Liver (tissue), 9 donors: Measurements from ENCODE around the gene GALNT17. TPM values are rescaled to one million over a fixed set of nuclear protein-coding genes. Genes with fewer than 3 reads are reported as not detected.

ENCODE experiments used
- DNase-seq: peaks from one replicate; pipeline ENCODE4 v3.0.0-alpha.2; 2017; ENCODE audit warnings: low spot score
- H3K27ac ChIP-seq, 2 donors: one replicate each; pipeline ENCODE4 v1.7.0; 2013; ENCODE audit warnings: inconsistent platforms in 2 of 2, low read length in 2 of 2, control low read depth in 1 of 2, low read depth in 1 of 2, mild to moderate bottlenecking in 1 of 2
- H3K27me3 ChIP-seq, 4 donors: one replicate each; pipeline versions ENCODE4 v1.6.1 to v1.7.0; 2013; ENCODE audit warnings: low read length in 3 of 4, inconsistent platforms in 1 of 4, mild to moderate bottlenecking in 1 of 4, moderate library complexity in 1 of 4; ENCODE audit not compliant: control insufficient read depth in 4 of 4, insufficient read depth in 4 of 4
- H3K36me3 ChIP-seq, 4 donors: one replicate each; pipeline versions ENCODE4 v1.6.1 to v1.7.0; 2013; ENCODE audit warnings: low read length in 3 of 4, mild to moderate bottlenecking in 3 of 4, low read depth in 1 of 4, moderate library complexity in 1 of 4; ENCODE audit not compliant: control insufficient read depth in 4 of 4, insufficient read depth in 3 of 4
- H3K4me1 ChIP-seq, 4 donors: one replicate each; pipeline versions ENCODE4 v1.6.1 to v1.7.0; 2013; ENCODE audit warnings: low read length in 3 of 4, mild to moderate bottlenecking in 3 of 4, moderate library complexity in 1 of 4; ENCODE audit not compliant: control insufficient read depth in 4 of 4, insufficient read depth in 4 of 4
- H3K4me3 ChIP-seq, 3 donors: one replicate each; pipeline versions ENCODE4 v1.6.1 to v1.7.0; 2013; ENCODE audit warnings: low read length in 3 of 3, control low read depth in 1 of 3, low read depth in 1 of 3, mild to moderate bottlenecking in 1 of 3
- H3K9ac ChIP-seq, 2 donors: one replicate each; pipeline ENCODE4 v1.7.0; 2013; ENCODE audit warnings: low read length in 2 of 2, mild to moderate bottlenecking in 2 of 2, moderate library complexity in 2 of 2, control low read depth in 1 of 2, low read depth in 1 of 2
- H3K9me3 ChIP-seq, 4 donors: one replicate each; pipeline versions ENCODE4 v1.6.1 to v1.7.0; 2013; ENCODE audit warnings: low read length in 3 of 4; ENCODE audit not compliant: control insufficient read depth in 4 of 4
- ATF3 ChIP-seq: IDR thresholded peaks from 2 replicates; pipeline ENCODE4 v1.6.1; 2016; ENCODE audit warnings: antibody characterized with exemption
- CTCF ChIP-seq: fragments of 150-350 bp; IDR thresholded peaks from 2 replicates; pipeline ENCODE4 v1.5.1; 2017; ENCODE audit warnings: improper control_type of control experiment, low read depth, low read length; ENCODE audit not compliant: missing input control
- EGR1 ChIP-seq, 2 donors: IDR thresholded peaks; 2 replicates each; pipeline ENCODE4 v1.6.1; 2016 to 2018; ENCODE audit warnings: antibody characterized with exemption in 2 of 2, low read depth in 2 of 2
- FOXA1 ChIP-seq: IDR thresholded peaks from 2 replicates; pipeline ENCODE4 v1.6.1; 2016; ENCODE audit warnings: antibody characterized with exemption
- FOXA2 ChIP-seq: IDR thresholded peaks from 2 replicates; pipeline ENCODE4 v1.6.1; 2016; ENCODE audit warnings: antibody characterized with exemption
- GABPA ChIP-seq, 2 donors: IDR thresholded peaks in 1 of 2; conservative IDR thresholded peaks in 1 of 2; 2 replicates each; pipeline ENCODE4 v1.6.1; 2016; ENCODE audit warnings: antibody characterized with exemption in 2 of 2, mild to moderate bottlenecking in 1 of 2, moderate library complexity in 1 of 2
- HNF4A ChIP-seq, 2 donors: conservative IDR thresholded peaks; 2 replicates each; pipeline ENCODE4 v1.6.1; 2016; ENCODE audit warnings: antibody characterized with exemption in 2 of 2, mild to moderate bottlenecking in 2 of 2
- HNF4G ChIP-seq: IDR thresholded peaks from 2 replicates; pipeline ENCODE4 v1.6.1; 2016; ENCODE audit warnings: antibody characterized with exemption
- JUND ChIP-seq, 2 donors: IDR thresholded peaks; 2 replicates each; pipeline ENCODE4 v1.6.1; 2016; ENCODE audit warnings: antibody characterized with exemption in 2 of 2
- MAX ChIP-seq: IDR thresholded peaks from 2 replicates; pipeline ENCODE4 v1.6.1; 2016; ENCODE audit warnings: antibody characterized with exemption
- NR2F2 ChIP-seq: IDR thresholded peaks from 2 replicates; pipeline ENCODE4 v1.6.1; 2016; ENCODE audit warnings: antibody characterized with exemption
- RAD21 ChIP-seq, 2 donors: IDR thresholded peaks; 2 replicates each; pipeline ENCODE4 v1.6.1; 2016; ENCODE audit warnings: antibody characterized with exemption in 2 of 2, mild to moderate bottlenecking in 2 of 2
- REST ChIP-seq: IDR thresholded peaks from 2 replicates; pipeline ENCODE4 v1.6.1; 2016; ENCODE audit warnings: antibody characterized with exemption, mild to moderate bottlenecking
- RXRA ChIP-seq, 2 donors: IDR thresholded peaks; 2 replicates each; pipeline ENCODE4 v1.6.1; 2017 to 2018; ENCODE audit warnings: antibody characterized with exemption in 2 of 2, mild to moderate bottlenecking in 1 of 2
- SP1 ChIP-seq: IDR thresholded peaks from 2 replicates; pipeline ENCODE4 v1.6.1; 2018; ENCODE audit warnings: antibody characterized with exemption, mild to moderate bottlenecking
- TAF1 ChIP-seq: conservative IDR thresholded peaks from 2 replicates; pipeline ENCODE4 v1.6.1; 2016; ENCODE audit warnings: antibody characterized with exemption, mild to moderate bottlenecking
- YY1 ChIP-seq: IDR thresholded peaks from 2 replicates; pipeline ENCODE4 v1.6.1; 2016; ENCODE audit warnings: antibody characterized with exemption, mild to moderate bottlenecking
- ZBTB33 ChIP-seq: IDR thresholded peaks from 2 replicates; pipeline ENCODE4 v1.6.1; 2016; ENCODE audit warnings: antibody characterized with exemption
- WGBS: extraction: QIAGEN DNeasy Blood & Tissue Kit; methylation state at CpG from one replicate; pipeline ENCODE4 v1.1.7; 2013; 5-methylcytosine and 5-hydroxymethylcytosine counted together
- polyA plus RNA-seq, 2 donors: library from polyadenylated mRNA; stranded (reverse) in 1 of 2; unstranded in 1 of 2; fragments of 200-250 nt in 1 of 2; fragments of >200 nt in 1 of 2; fragmentation: Nextera tagmentation in 1 of 2; extraction: Ambion mirVana in 1 of 2; gene quantifications; one replicate each; pipeline versions ENCODE4 v1.2.1 to v1.2.3, GENCODE V29; 2013 to 2015
- total RNA-seq, 2 donors: library from RNA; depleted of rRNA; stranded (reverse); fragments of >200 nt; gene quantifications; one replicate each; pipeline ENCODE4 v1.2.3, GENCODE V29; 2014
- donor health status: healthy.
- donor health status: healthy.
- donor health status: healthy.
- donor health status: healthy.
- donor health status: healthy.

The GALNT17 gene
- total and polyA plus RNA-seq, 4 donors: 0.10 to 0.42 (median 0.37) TPM; not detected in 1

GRCh38 chr7:71133232-71133622 is 1.3 kb downstream of the GALNT17 start:
- Histone ChIP-seq H3K4me3 (no peak overlapping the region), H3K27ac (no peak overlapping the region), H3K4me1 (peaks cover 5 to 18% (median 9%) of the 10 kb centered on the region in 4 donors), H3K9ac (no peak overlapping the region), H3K27me3 (peaks cover 0 to 25% (median 1%) of the 10 kb centered on the region in 4 donors), H3K9me3 (no peaks in the 10 kb centered on the region), H3K36me3 (no peaks in the 10 kb centered on the region)
- no peak for TF ChIP-seq HNF4A (conservative IDR thresholded peaks at IDR 0.05)
- TF ChIP-seq CTCF: no peak
- no peak for TF ChIP-seq FOXA2
- TF ChIP-seq SP1: no peak
- TF ChIP-seq YY1: no peak
- no peak for TF ChIP-seq ZBTB33
- no peak for TF ChIP-seq RXRA (IDR thresholded peaks at IDR 0.05)
- no peak for TF ChIP-seq NR2F2
- TF ChIP-seq FOXA1: no peak
- TF ChIP-seq ATF3: no peak
- no peak for TF ChIP-seq MAX
- no peak for TF ChIP-seq TAF1
- no peak for TF ChIP-seq JUND (IDR thresholded peaks at IDR 0.05)
- TF ChIP-seq GABPA (IDR thresholded peaks at IDR 0.05 in 1 of 2, conservative IDR thresholded peaks at IDR 0.05 in 1 of 2): no peak
- no peak for TF ChIP-seq REST
- TF ChIP-seq HNF4G: no peak
- no peak for TF ChIP-seq EGR1 (IDR thresholded peaks at IDR 0.05; ENCODE audit: low read depth in 2 of 2)
- DNase-seq: no peak
- WGBS: 11% methylated on average over 17 of the region's 17 CpGs

- DNase-seq: no peak
- no peaks in the 10 kb centered on the region for H3K36me3 ChIP-seq
- H3K4me3 ChIP-seq: no peak overlapping the region
- H3K9me3 ChIP-seq: no peaks in the 10 kb centered on the region
- H3K27ac ChIP-seq: no peak overlapping the region
- H3K27me3 ChIP-seq: peaks cover 0 to 25% (median 1%) of the 10 kb centered on the region in 4 donors
- peaks cover 5 to 18% (median 9%) of the 10 kb centered on the region in 4 donors for H3K4me1 ChIP-seq
- WGBS: 74% methylated on average over 11 of the region's 11 CpGs
- TF ChIP-seq RAD21 (IDR thresholded peaks at IDR 0.05): no peak
- TF ChIP-seq MAX: no peak
- TF ChIP-seq JUND (IDR thresholded peaks at IDR 0.05): no peak
- TF ChIP-seq ATF3: no peak
- TF ChIP-seq RXRA (IDR thresholded peaks at IDR 0.05): no peak
- no peak for TF ChIP-seq YY1
- TF ChIP-seq TAF1: no peak
- TF ChIP-seq HNF4G: no peak
- no peak for TF ChIP-seq REST
- TF ChIP-seq FOXA2: no peak
- H3K9ac ChIP-seq: no peak overlapping the region
Measured at GRCh38 chr7:71133856-71134255, 1.9 kb downstream of the GALNT17 start.
